ENCODE measurements around the gene FGFBP1. TPM values are rescaled to one million over a fixed set of nuclear protein-coding genes. Genes with fewer than 3 reads are reported as not detected.
A peak's percentile ranks its signal among the peaks of the same experiment; 100 is the strongest.

Gene FGFBP1
- total RNA-seq, 1 experiment from 2014 or later, result not detected

GRCh38 chr4:15936495-15936894, 2.0 kb downstream of the FGFBP1 start:
- no peak overlapping the region for H3K4me3 ChIP-seq (ENCODE audit: low read length)
- no peaks in the 10 kb centered on the region for H3K36me3 ChIP-seq (ENCODE audit: insufficient read depth, low read length)
- no peaks in the 10 kb centered on the region for H3K9me3 ChIP-seq (ENCODE audit: low read length)
- H3K9ac ChIP-seq (ENCODE audit: low read length), result no peak overlapping the region
- H2AFZ ChIP-seq (ENCODE audit: low read length), result no peak overlapping the region
- H3K4me2 ChIP-seq (ENCODE audit: low read depth, low read length, poor library complexity, severe bottlenecking), result no peak overlapping the region
- H4K20me1 ChIP-seq (ENCODE audit: insufficient read depth, low read depth, low read length), result no peaks in the 10 kb centered on the region
- no peaks in the 10 kb centered on the region for H3K9me2 ChIP-seq (replicated peaks; ENCODE audit: insufficient read depth, low read length)
- no peak for DNase-seq
- no peaks in the 10 kb centered on the region for H3K79me2 ChIP-seq (ENCODE audit: low read length)
- H3K27me3 ChIP-seq (ENCODE audit: low read length), result no peaks in the 10 kb centered on the region
- 0 out of 2 replicates have a peak, but pooled peaks cover 2% of the 10 kb centered on the region for H3K4me1 ChIP-seq (ENCODE audit: low read length)
- H3K27ac ChIP-seq (ENCODE audit: low read length), result no peak overlapping the region

DNA sequence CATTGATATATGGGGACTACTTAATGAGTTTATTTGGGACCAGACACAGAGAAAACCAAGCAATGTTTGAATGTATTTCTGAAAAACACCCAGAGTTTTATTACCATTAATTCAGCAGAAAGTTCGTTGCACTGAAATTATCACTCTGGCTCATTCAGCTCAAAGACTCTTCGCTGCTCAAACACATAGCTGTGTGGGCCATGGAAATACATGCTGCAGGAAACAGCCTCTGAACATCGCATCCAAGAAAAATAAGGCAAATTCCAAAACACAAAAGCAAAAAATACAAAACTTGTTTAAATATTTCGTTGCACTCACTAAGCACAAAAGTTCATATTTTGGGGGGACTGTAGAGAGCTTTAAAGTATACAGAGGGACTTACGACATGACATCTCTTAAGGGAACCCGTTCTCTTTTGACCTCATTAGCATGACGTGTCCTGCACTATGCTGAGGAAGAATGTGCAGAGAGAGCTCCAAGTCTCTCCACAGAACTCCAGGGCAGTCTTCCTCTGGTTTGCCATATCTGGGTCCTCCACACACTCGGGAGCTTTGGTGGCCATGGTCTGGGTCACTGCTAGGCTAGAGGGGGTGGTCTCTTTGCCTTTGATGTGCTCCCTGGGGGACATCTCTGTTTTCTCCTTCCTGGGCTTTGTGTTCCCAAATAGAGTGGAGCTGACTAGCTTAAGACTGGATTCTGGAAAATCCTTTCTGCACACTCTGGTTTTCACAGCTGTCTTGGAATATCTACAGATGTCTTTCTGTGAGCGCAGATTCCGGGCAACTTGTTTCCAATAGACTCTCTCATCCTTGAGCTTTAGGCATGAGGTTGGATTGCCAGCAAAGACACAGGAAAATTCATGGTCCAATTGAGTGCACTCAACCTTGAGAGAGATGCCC, 2.8 kb downstream of the FGFBP1 start:
- Histone ChIP-seq H3K9me3 (ENCODE audit: low read length) (no peaks in the 10 kb centered on the region), H3K36me3 (ENCODE audit: insufficient read depth, low read length) (no peaks in the 10 kb centered on the region), H4K20me1 (ENCODE audit: insufficient read depth, low read depth, low read length) (no peaks in the 10 kb centered on the region), H3K9ac (ENCODE audit: low read length) (no peak overlapping the region), H3K9me2 (replicated peaks; ENCODE audit: insufficient read depth, low read length) (no peaks in the 10 kb centered on the region), H3K4me3 (ENCODE audit: low read length) (no peak overlapping the region), H2AFZ (ENCODE audit: low read length) (no peak overlapping the region), H3K4me1 (ENCODE audit: low read length) (peaks cover 4% of the 10 kb centered on the region), H3K4me2 (ENCODE audit: low read depth, low read length, poor library complexity, severe bottlenecking) (no peak overlapping the region), H3K27ac (ENCODE audit: low read length) (no peak overlapping the region), H3K27me3 (ENCODE audit: low read length) (no peaks in the 10 kb centered on the region), H3K79me2 (ENCODE audit: low read length) (no peaks in the 10 kb centered on the region)
- DNase-seq, result no peak

- no peak overlapping the region for H3K4me2 ChIP-seq (ENCODE audit: low read depth, low read length, poor library complexity, severe bottlenecking)
- no peaks in the 10 kb centered on the region for H3K27me3 ChIP-seq (ENCODE audit: low read length)
- H4K20me1 ChIP-seq (ENCODE audit: insufficient read depth, low read depth, low read length), result no peaks in the 10 kb centered on the region
- no peak for DNase-seq
- H3K36me3 ChIP-seq (ENCODE audit: insufficient read depth, low read length), result no peaks in the 10 kb centered on the region
- no peaks in the 10 kb centered on the region for H3K9me2 ChIP-seq (replicated peaks; ENCODE audit: insufficient read depth, low read length)
- no peak overlapping the region for H2AFZ ChIP-seq (ENCODE audit: low read length)
- no peak overlapping the region for H3K9ac ChIP-seq (ENCODE audit: low read length)
- H3K79me2 ChIP-seq (ENCODE audit: low read length), result no peaks in the 10 kb centered on the region
- no peak overlapping the region for H3K4me3 ChIP-seq (ENCODE audit: low read length)
- H3K9me3 ChIP-seq (ENCODE audit: low read length), result no peaks in the 10 kb centered on the region
- peaks cover 16% of the 10 kb centered on the region for H3K4me1 ChIP-seq (ENCODE audit: low read length)
- H3K27ac ChIP-seq (ENCODE audit: low read length), result no peak overlapping the region
These were observed 4.3 kb downstream of the FGFBP1 start for GRCh38 chr4:15934259-15934658.

- H3K27me3 ChIP-seq (ENCODE audit: low read length), result no peaks in the 10 kb centered on the region
- no peaks in the 10 kb centered on the region for H3K9me3 ChIP-seq (ENCODE audit: low read length)
- H3K9ac ChIP-seq (ENCODE audit: low read length), result no peak overlapping the region
- H3K4me1 ChIP-seq (ENCODE audit: low read length), result peaks cover 16% of the 10 kb centered on the region
- no peaks in the 10 kb centered on the region for H3K9me2 ChIP-seq (replicated peaks; ENCODE audit: insufficient read depth, low read length)
- H3K4me3 ChIP-seq (ENCODE audit: low read length), result no peak overlapping the region
- no peak overlapping the region for H3K4me2 ChIP-seq (ENCODE audit: low read depth, low read length, poor library complexity, severe bottlenecking)
- no peak overlapping the region for H3K27ac ChIP-seq (ENCODE audit: low read length)
- no peaks in the 10 kb centered on the region for H3K36me3 ChIP-seq (ENCODE audit: insufficient read depth, low read length)
- no peaks in the 10 kb centered on the region for H3K79me2 ChIP-seq (ENCODE audit: low read length)
- DNase-seq, result no peak
- H2AFZ ChIP-seq (ENCODE audit: low read length), result no peak overlapping the region
- H4K20me1 ChIP-seq (ENCODE audit: insufficient read depth, low read depth, low read length), result no peaks in the 10 kb centered on the region
These were observed 6.9 kb downstream of the FGFBP1 start for GRCh38 chr4:15931451-15932210.

DNA sequence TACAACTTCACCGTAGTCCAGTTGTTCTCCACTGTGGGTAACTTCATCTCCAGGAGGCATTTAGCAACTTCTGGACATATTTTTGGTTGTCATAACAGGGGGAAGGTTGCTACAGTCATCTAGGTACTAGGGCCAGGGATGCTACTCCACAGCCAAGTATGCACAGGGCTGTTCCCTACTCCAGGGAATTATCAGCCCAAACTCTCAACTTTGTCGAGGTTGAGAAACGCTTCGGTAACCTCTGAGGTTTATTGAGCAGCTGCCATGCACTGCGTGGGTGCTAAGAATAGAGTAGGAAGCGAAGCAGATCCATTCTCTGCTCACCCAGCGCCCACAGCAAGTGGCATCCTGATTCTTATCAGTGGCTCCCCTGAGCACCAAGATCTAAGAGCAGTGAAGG, 8.2 kb downstream of the FGFBP1 start:
- H3K4me1 ChIP-seq (ENCODE audit: low read length), result peaks cover 16% of the 10 kb centered on the region
- no peak overlapping the region for H3K27ac ChIP-seq (ENCODE audit: low read length)
- no peak overlapping the region for H3K9ac ChIP-seq (ENCODE audit: low read length)
- H2AFZ ChIP-seq (ENCODE audit: low read length), result peak overlapping the region; percentile 45
- H3K36me3 ChIP-seq (ENCODE audit: insufficient read depth, low read length), result no peaks in the 10 kb centered on the region
- H3K9me3 ChIP-seq (ENCODE audit: low read length), result no peaks in the 10 kb centered on the region
- H3K4me3 ChIP-seq (ENCODE audit: low read length), result no peak overlapping the region
- no peaks in the 10 kb centered on the region for H3K27me3 ChIP-seq (ENCODE audit: low read length)
- no peaks in the 10 kb centered on the region for H4K20me1 ChIP-seq (ENCODE audit: insufficient read depth, low read depth, low read length)
- H3K79me2 ChIP-seq (ENCODE audit: low read length), result no peaks in the 10 kb centered on the region
- peak overlapping the region; percentile 36 for H3K4me2 ChIP-seq (ENCODE audit: low read depth, low read length, poor library complexity, severe bottlenecking)
- H3K9me2 ChIP-seq (replicated peaks; ENCODE audit: insufficient read depth, low read length), result no peaks in the 10 kb centered on the region
- DNase-seq, result no peak

GRCh38 chr4:15929540-15929939, 9.0 kb downstream of the FGFBP1 start:
- no peaks in the 10 kb centered on the region for H4K20me1 ChIP-seq (ENCODE audit: insufficient read depth, low read depth, low read length)
- no peak overlapping the region for H3K27ac ChIP-seq (ENCODE audit: low read length)
- H3K36me3 ChIP-seq (ENCODE audit: insufficient read depth, low read length), result no peaks in the 10 kb centered on the region
- peaks cover 16% of the 10 kb centered on the region for H3K4me1 ChIP-seq (ENCODE audit: low read length)
- H2AFZ ChIP-seq (ENCODE audit: low read length), result no peak overlapping the region
- no peaks in the 10 kb centered on the region for H3K9me3 ChIP-seq (ENCODE audit: low read length)
- no peak overlapping the region for H3K4me2 ChIP-seq (ENCODE audit: low read depth, low read length, poor library complexity, severe bottlenecking)
- H3K9me2 ChIP-seq (replicated peaks; ENCODE audit: insufficient read depth, low read length), result no peaks in the 10 kb centered on the region
- H3K79me2 ChIP-seq (ENCODE audit: low read length), result no peaks in the 10 kb centered on the region
- no peaks in the 10 kb centered on the region for H3K27me3 ChIP-seq (ENCODE audit: low read length)
- no peak overlapping the region for H3K4me3 ChIP-seq (ENCODE audit: low read length)
- DNase-seq, result no peak
- no peak overlapping the region for H3K9ac ChIP-seq (ENCODE audit: low read length)

GRCh38 chr4:15928883-15929282, 9.7 kb downstream of the FGFBP1 start:
- H3K9me3 ChIP-seq (ENCODE audit: low read length), result no peaks in the 10 kb centered on the region
- H3K9me2 ChIP-seq (replicated peaks; ENCODE audit: insufficient read depth, low read length), result no peaks in the 10 kb centered on the region
- no peaks in the 10 kb centered on the region for H4K20me1 ChIP-seq (ENCODE audit: insufficient read depth, low read depth, low read length)
- H3K79me2 ChIP-seq (ENCODE audit: low read length), result no peaks in the 10 kb centered on the region
- no peak overlapping the region for H3K27ac ChIP-seq (ENCODE audit: low read length)
- H3K27me3 ChIP-seq (ENCODE audit: low read length), result no peaks in the 10 kb centered on the region
- H3K4me2 ChIP-seq (ENCODE audit: low read depth, low read length, poor library complexity, severe bottlenecking), result no peak overlapping the region
- no peak overlapping the region for H3K9ac ChIP-seq (ENCODE audit: low read length)
- H3K36me3 ChIP-seq (ENCODE audit: insufficient read depth, low read length), result no peaks in the 10 kb centered on the region
- H3K4me3 ChIP-seq (ENCODE audit: low read length), result no peak overlapping the region
- H3K4me1 ChIP-seq (ENCODE audit: low read length), result peaks cover 16% of the 10 kb centered on the region
- H2AFZ ChIP-seq (ENCODE audit: low read length), result no peak overlapping the region
- DNase-seq, result no peak

GRCh38 chr4:15926486-15926885, 12.1 kb downstream of the FGFBP1 start:
- Histone ChIP-seq H2AFZ (ENCODE audit: low read length) (no peak overlapping the region), H3K4me1 (ENCODE audit: low read length) (peaks cover 14% of the 10 kb centered on the region), H3K79me2 (ENCODE audit: low read length) (no peaks in the 10 kb centered on the region), H3K27me3 (ENCODE audit: low read length) (no peaks in the 10 kb centered on the region), H3K9me3 (ENCODE audit: low read length) (no peaks in the 10 kb centered on the region), H3K27ac (ENCODE audit: low read length) (no peak overlapping the region), H3K9me2 (replicated peaks; ENCODE audit: insufficient read depth, low read length) (no peaks in the 10 kb centered on the region), H3K36me3 (ENCODE audit: insufficient read depth, low read length) (no peaks in the 10 kb centered on the region), H3K4me2 (ENCODE audit: low read depth, low read length, poor library complexity, severe bottlenecking) (no peak overlapping the region), H3K4me3 (ENCODE audit: low read length) (no peak overlapping the region), H4K20me1 (ENCODE audit: insufficient read depth, low read depth, low read length) (no peaks in the 10 kb centered on the region), H3K9ac (ENCODE audit: low read length) (no peak overlapping the region)
- DNase-seq, result no peak
